Activated CD4-positive, alpha-beta T cell treated with anti-CD3 and anti-CD28 coated beads for 36 hours (primary cell): ENCODE measurements around the gene ENPP6. TPM values are rescaled to one million over a fixed set of nuclear protein-coding genes. Genes with fewer than 3 reads are reported as not detected.
"Not testable (repeated sequence)": the region's sequence is repeated elsewhere in the genome, so short reads cannot be mapped to it uniquely, and the experiment has no call there.

ENCODE experiments used
- ATAC-seq: fragments of 200-7000 bp; cut with Tn5 transposase; one replicate; pipeline ENCODE4 v1.10.0; 2021; ENCODE audit warnings: mild to moderate bottlenecking, moderate library complexity
- CTCF ChIA-PET: fragments of 350-600 bp; sonication (Branson Sonifier 250); formaldehyde crosslinking; loops from one replicate; lab custom pipeline; 2021; ENCODE audit warnings: antibody characterized with exemption; lab: Charles Lee
- POLR2A ChIA-PET: fragments of 350-600 bp; sonication (Branson Sonifier 250); formaldehyde crosslinking; loops from one replicate; lab custom pipeline; 2021; ENCODE audit warnings: antibody characterized with exemption, inconsistent platforms; lab: Charles Lee
- DNase-seq: peaks from one replicate; pipeline ENCODE4 v3.0.0-alpha.2; 2020
- H3K27ac Mint-ChIP-seq: one replicate; pipeline ENCODE4 v1.8.0; 2021; ENCODE audit warnings: mixed read lengths
- H3K27me3 Mint-ChIP-seq: one replicate; pipeline ENCODE4 v1.8.0; 2021; ENCODE audit warnings: mixed read lengths
- H3K36me3 Mint-ChIP-seq: one replicate; pipeline ENCODE4 v1.8.0; 2021; ENCODE audit warnings: low read depth, mixed read lengths
- H3K4me1 Mint-ChIP-seq: one replicate; pipeline ENCODE4 v1.8.0; 2021; ENCODE audit warnings: mixed read lengths
- H3K4me3 Mint-ChIP-seq: one replicate; pipeline ENCODE4 v1.8.0; 2021; ENCODE audit warnings: mild to moderate bottlenecking, moderate library complexity, mixed read lengths
- H3K9me3 Mint-ChIP-seq: one replicate; pipeline ENCODE4 v1.8.0; 2021; ENCODE audit warnings: low read depth, mixed read lengths
- intact Hi-C, 2 experiments: fragments of 100-400 bp; cut with DNase I in 1 of 2; cut with micrococcal nuclease in 1 of 2; formaldehyde crosslinking; loops; one replicate each; pipeline versions ENCODE4 v1.14.2 to v1.15.1; 2022 to 2024; cut with DNase I, micrococcal nuclease
- total RNA-seq, 2 experiments: library from RNA; stranded (reverse); gene quantifications; one replicate each; pipeline ENCODE4 v1.2.3, GENCODE V29; 2021

The ENPP6 gene
- total RNA-seq, 2 experiments from 2014 or later, result 0.05 TPM; not detected in 1

DNA sequence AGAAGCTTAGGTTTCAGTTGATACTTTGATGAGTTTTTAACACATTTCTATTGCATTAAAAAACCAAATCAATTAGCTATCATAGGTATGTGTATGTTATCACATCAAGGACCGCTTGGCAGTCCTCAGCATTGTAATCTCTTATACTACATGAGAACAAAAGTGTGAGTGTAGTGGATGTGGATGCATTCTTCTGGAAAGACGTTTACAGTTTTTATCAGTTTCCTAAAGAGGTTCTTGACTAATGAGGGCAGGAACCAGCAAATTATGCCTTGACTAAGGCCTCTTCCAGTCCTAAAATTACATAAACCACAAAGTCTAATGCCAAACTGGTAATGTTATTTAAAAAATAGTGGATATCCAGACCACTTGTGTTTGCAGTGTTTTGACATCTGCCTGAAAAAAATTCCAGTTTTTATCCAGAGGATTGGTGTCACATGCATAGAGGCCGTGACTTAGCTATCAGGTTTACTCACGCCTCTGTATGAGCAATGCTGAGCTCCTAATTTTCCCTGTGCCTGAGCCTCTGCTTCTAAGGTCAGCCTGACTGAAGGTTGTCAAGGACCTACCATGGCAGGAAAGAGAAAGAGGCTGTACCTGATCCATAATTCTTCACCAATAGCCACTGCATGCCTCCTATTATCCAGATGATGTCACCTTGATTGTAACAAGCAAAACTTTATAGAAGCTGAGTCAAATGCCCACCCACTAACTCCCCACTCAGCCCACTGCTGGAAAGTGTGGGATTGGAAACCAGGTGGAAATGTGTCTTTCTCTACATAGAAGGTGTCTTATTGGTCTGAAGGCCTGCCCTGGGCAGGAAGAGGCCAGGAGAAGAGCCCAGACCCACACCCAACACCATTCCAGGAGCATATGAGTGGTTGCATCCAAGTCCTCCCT lies 68.7 kb downstream of the ENPP6 start:
- ChIA-PET CTCF (no interaction called here), POLR2A (no interaction called here)
- Mint-ChIP-seq H3K27ac (no peak overlapping the region), H3K4me1 (peaks cover 7% of the 10 kb centered on the region), H3K9me3 (no peaks in the 10 kb centered on the region), H3K36me3 (no peaks in the 10 kb centered on the region), H3K4me3 (no peak overlapping the region), H3K27me3 (peaks cover 8% of the 10 kb centered on the region)
- intact Hi-C loops, result no loop called here
- ATAC-seq (no peak), DNase-seq (no peak)

- no peak overlapping the region for H3K4me3 Mint-ChIP-seq
- no peak overlapping the region for H3K27ac Mint-ChIP-seq
- peaks cover 7% of the 10 kb centered on the region for H3K4me1 Mint-ChIP-seq
- intact Hi-C loops, result no loop called here
- DNase-seq (no peak), ATAC-seq (peak; percentile 26)
- ChIA-PET POLR2A (no interaction called here), CTCF (no interaction called here)
- H3K27me3 Mint-ChIP-seq, result peaks cover 8% of the 10 kb centered on the region
- no peaks in the 10 kb centered on the region for H3K9me3 Mint-ChIP-seq
- no peaks in the 10 kb centered on the region for H3K36me3 Mint-ChIP-seq
Measured at GRCh38 chr4:184147858-184148737, 69.6 kb downstream of the ENPP6 start.

DNA sequence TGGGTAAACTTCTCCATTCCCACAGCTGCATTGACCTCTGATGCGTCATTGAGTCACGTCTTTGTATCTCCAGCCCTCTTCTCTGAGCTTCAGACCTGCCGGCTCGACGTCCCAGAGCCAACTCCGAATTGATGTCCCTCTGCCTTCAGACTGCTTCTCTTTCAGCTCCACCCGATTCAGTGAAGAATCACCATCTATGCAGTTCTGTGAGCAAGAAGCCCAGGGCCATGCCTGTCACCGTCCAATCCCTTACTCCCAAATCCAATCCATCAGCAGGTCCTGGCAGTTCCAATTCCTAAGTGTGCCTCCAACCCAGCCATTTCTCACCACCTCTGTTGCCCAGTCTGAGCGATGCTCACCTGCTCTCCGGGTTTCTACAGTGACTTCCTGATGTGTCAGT lies 70.7 kb downstream of the ENPP6 start:
- CTCF ChIA-PET, result interaction anchor here (1.0 kb wide), 1 partner anchor 47 kb away, joined by 3 read pairs; no protein-coding TSS in a partner anchor
- DNase-seq (no peak), ATAC-seq (no peak)

GRCh38 chr4:184145596-184145995 lies 72.1 kb downstream of the ENPP6 start:
- intact Hi-C loops, result no loop called here
- DNase-seq (no peak), ATAC-seq (no peak)
- ChIA-PET POLR2A (no interaction called here), CTCF (interaction anchor here (0.7 kb wide), 1 partner anchor 444 kb away, joined by 3 read pairs; no protein-coding TSS in a partner anchor)
- Mint-ChIP-seq H3K4me3 (no peak overlapping the region), H3K36me3 (no peaks in the 10 kb centered on the region), H3K27ac (no peak overlapping the region), H3K27me3 (peaks cover 8% of the 10 kb centered on the region), H3K4me1 (peaks cover 7% of the 10 kb centered on the region), H3K9me3 (peaks cover 3% of the 10 kb centered on the region)

More for the DNA sequence above, 70.7 kb downstream of the ENPP6 start:
- intact Hi-C loops, result no loop called here
- peaks cover 8% of the 10 kb centered on the region for H3K27me3 Mint-ChIP-seq
- no peaks in the 10 kb centered on the region for H3K9me3 Mint-ChIP-seq
- H3K4me3 Mint-ChIP-seq, result no peak overlapping the region
- POLR2A ChIA-PET, result no interaction called here
- no peaks in the 10 kb centered on the region for H3K36me3 Mint-ChIP-seq
- H3K4me1 Mint-ChIP-seq, result peaks cover 7% of the 10 kb centered on the region
- H3K27ac Mint-ChIP-seq, result no peak overlapping the region

- no peak for ATAC-seq
- CTCF ChIA-PET, result no interaction called here
- POLR2A ChIA-PET, result no interaction called here
- intact Hi-C loops, result no loop called here
- Mint-ChIP-seq H3K4me3 (no peak overlapping the region), H3K9me3 (peaks cover 3% of the 10 kb centered on the region), H3K4me1 (peaks cover 7% of the 10 kb centered on the region), H3K27ac (no peak overlapping the region), H3K36me3 (no peaks in the 10 kb centered on the region), H3K27me3 (peaks cover 8% of the 10 kb centered on the region)
- peak; percentile 16 for DNase-seq
Measured at GRCh38 chr4:184143770-184144564, 73.7 kb downstream of the ENPP6 start.

- CTCF ChIA-PET, result interaction anchor here (0.6 to 1.2 kb wide), 3 partner anchors 42 to 154 kb away, joined by 3 read pairs; no protein-coding TSS in a partner anchor
- peaks cover 11% of the 10 kb centered on the region for H3K27me3 Mint-ChIP-seq
- H3K9me3 Mint-ChIP-seq, result peaks cover 7% of the 10 kb centered on the region
- H3K36me3 Mint-ChIP-seq, result no peaks in the 10 kb centered on the region
- ATAC-seq (no peak), DNase-seq (no peak)
- intact Hi-C loops, result no loop called here
- no peak overlapping the region for H3K27ac Mint-ChIP-seq
- POLR2A ChIA-PET, result no interaction called here
- H3K4me1 Mint-ChIP-seq, result no peaks in the 10 kb centered on the region
- H3K4me3 Mint-ChIP-seq, result no peak overlapping the region
Measured at GRCh38 chr4:184142121-184143000, 75.3 kb downstream of the ENPP6 start.

DNA sequence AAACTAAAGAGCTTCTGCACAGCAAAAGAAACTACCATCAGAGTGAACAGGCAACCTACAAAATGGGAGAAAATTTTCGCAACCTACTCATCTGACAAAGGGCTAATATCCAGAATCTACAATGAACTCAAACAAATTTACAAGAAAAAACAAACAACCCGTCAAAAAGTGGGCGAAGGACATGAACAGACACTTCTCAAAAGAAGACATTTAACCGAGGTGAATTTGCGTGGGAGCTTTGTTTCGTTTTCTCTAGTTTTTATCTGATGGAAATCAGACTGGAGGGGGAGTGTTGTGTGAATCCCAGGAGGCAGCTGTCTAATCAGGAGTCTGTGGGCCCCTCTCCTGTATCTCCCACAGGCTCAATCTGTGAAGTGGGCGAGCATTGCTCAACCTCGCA lies 76.8 kb downstream of the ENPP6 start:
- ATAC-seq, H3K4me3 Mint-ChIP-seq, H3K27ac Mint-ChIP-seq, CTCF ChIA-PET, DNase-seq, H3K4me1 Mint-ChIP-seq, intact Hi-C loops, POLR2A ChIA-PET, H3K36me3 Mint-ChIP-seq: not testable (repeated sequence)
- Mint-ChIP-seq H3K27me3 (peaks cover 13% of the 10 kb centered on the region), H3K9me3 (peaks cover 14% of the 10 kb centered on the region)

DNA sequence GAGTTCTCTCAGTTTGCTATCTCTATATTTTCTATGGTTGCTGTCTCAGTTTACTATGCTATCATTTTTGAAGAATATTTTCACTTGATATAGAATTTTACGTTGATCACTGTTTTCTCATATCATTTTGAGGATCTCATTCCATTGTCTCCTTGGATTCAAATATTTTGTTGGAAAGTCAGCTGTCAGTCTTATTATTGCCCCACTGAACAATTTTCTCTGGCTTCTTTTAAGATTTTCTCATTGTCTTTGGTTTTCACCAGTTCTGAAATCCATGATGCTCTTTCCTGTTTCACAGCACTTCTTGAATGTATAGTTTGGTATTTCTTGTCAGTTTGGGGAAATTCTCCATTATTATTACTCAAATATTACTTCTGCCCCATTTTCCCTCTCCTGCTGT lies 81.1 kb downstream of the ENPP6 start:
- no peak for DNase-seq
- H3K27me3 Mint-ChIP-seq, result peaks cover 13% of the 10 kb centered on the region

DNA sequence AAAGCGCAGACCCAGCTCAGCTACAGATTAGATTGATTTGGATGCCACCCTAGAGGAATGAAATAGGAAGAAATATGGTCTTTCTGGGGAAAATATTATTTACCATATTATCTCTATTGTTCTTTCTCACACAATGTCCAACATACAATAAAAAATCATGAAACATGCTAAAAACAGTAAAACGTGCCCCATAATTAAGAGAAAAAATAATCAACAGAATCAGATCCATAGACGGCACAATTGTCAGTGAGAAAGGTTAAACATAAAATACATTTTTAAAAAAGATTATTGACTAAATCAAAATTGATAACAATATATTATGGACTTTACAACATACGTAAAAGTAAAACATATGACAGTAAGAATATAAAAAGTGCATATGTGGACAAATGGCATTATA lies 90.9 kb downstream of the ENPP6 start:
- ATAC-seq (no peak), DNase-seq (no peak)
- H3K27me3 Mint-ChIP-seq, result peaks cover 20% of the 10 kb centered on the region
- CTCF ChIA-PET, result interaction anchor here (1.3 kb wide), 1 partner anchor 11 kb away, joined by 3 read pairs; no protein-coding TSS in a partner anchor
- no peak overlapping the region for H3K4me3 Mint-ChIP-seq
- no peaks in the 10 kb centered on the region for H3K36me3 Mint-ChIP-seq
- intact Hi-C loops, result no loop called here
- no peaks in the 10 kb centered on the region for H3K4me1 Mint-ChIP-seq
- no peaks in the 10 kb centered on the region for H3K9me3 Mint-ChIP-seq
- POLR2A ChIA-PET, result no interaction called here
- H3K27ac Mint-ChIP-seq, result no peak overlapping the region

More for the DNA sequence above, 81.1 kb downstream of the ENPP6 start:
- H3K4me1 Mint-ChIP-seq, result no peaks in the 10 kb centered on the region
- peaks cover 13% of the 10 kb centered on the region for H3K9me3 Mint-ChIP-seq
- no peak overlapping the region for H3K4me3 Mint-ChIP-seq
- no peak overlapping the region for H3K27ac Mint-ChIP-seq
- intact Hi-C loops, result no loop called here
- H3K36me3 Mint-ChIP-seq, result peaks cover 1% of the 10 kb centered on the region
- ChIA-PET POLR2A (no interaction called here), CTCF (no interaction called here)
- ATAC-seq, result no peak

DNA sequence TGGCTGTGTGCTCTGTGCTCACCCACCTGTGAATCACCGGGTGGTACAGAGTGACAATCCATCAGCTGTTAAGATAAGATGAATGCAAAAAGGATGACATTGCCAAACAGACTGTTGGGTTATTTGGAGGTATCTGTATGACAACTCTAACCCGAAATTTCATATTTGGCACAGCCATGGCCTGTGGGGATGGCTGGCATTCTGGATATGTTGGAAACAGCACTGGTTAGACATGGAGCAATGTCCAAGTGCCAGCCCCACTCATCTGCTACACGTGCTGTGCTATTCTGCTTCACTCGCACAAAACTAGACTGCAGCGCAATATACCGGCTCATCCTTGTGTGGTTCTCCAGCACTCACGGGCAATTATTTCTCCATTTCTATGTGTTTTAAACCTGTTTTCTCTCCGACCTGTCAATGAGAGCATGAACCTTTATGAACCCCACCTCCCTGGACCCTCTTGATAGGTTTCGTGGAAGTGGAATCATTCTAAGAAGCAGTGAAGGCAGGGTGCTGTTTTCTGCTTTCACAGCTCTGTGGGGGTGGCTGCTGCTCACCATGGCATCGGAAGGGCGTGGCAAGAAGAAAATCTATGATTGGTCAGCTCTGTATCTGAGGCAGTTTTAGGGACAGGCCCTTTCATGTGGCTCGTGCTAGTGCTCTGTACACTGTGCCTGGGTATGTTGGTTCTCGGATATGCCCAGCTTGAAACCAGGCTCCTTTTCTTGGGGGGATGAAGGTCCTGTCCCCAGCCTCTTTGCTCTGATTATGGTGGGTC lies 94.9 kb downstream of the ENPP6 start:
- Mint-ChIP-seq H3K27ac (no peak overlapping the region), H3K4me3 (no peak overlapping the region), H3K27me3 (peaks cover 17% of the 10 kb centered on the region), H3K4me1 (no peaks in the 10 kb centered on the region), H3K9me3 (no peaks in the 10 kb centered on the region), H3K36me3 (no peaks in the 10 kb centered on the region)
- DNase-seq (no peak), ATAC-seq (no peak)
- ChIA-PET CTCF (no interaction called here), POLR2A (no interaction called here)
- intact Hi-C loops, result no loop called here
